Activated naive CD8-positive, alpha-beta T cell treated with anti-CD3 and anti-CD28 coated beads for 36 hours (primary cell): ENCODE results near the gene PSMA7. TPM values are rescaled to one million over a fixed set of nuclear protein-coding genes. Genes with fewer than 3 reads are reported as not detected.
"Not testable (repeated sequence)": the region's sequence is repeated elsewhere in the genome, so short reads cannot be mapped to it uniquely, and the experiment has no call there.

Experiments
- DNase-seq: peaks from one replicate; pipeline ENCODE4 v3.0.0; 2021
- H3K27ac Mint-ChIP-seq: one replicate; pipeline ENCODE4 v1.8.0; 2022; ENCODE audit warnings: mild to moderate bottlenecking, moderate library complexity, mixed read lengths
- H3K27me3 Mint-ChIP-seq: one replicate; pipeline ENCODE4 v1.8.0; 2022; ENCODE audit warnings: mild to moderate bottlenecking, mixed read lengths
- H3K36me3 Mint-ChIP-seq: one replicate; pipeline ENCODE4 v1.8.0; 2021; ENCODE audit warnings: mild to moderate bottlenecking, mixed read lengths
- H3K4me1 Mint-ChIP-seq: one replicate; pipeline ENCODE4 v1.8.0; 2021; ENCODE audit warnings: mixed read lengths
- H3K4me3 Mint-ChIP-seq: one replicate; pipeline ENCODE4 v1.8.0; 2022; ENCODE audit warnings: mild to moderate bottlenecking, moderate library complexity, mixed read lengths
- H3K9me3 Mint-ChIP-seq: one replicate; pipeline ENCODE4 v1.8.0; 2022; ENCODE audit warnings: mixed read lengths
- total RNA-seq, 2 experiments: library from RNA; stranded (reverse); gene quantifications; one replicate each; pipeline ENCODE4 v1.2.3, GENCODE V29; 2021

PSMA7 gene
- total RNA-seq, 2 experiments from 2014 or later = 362 to 367 TPM

DNA sequence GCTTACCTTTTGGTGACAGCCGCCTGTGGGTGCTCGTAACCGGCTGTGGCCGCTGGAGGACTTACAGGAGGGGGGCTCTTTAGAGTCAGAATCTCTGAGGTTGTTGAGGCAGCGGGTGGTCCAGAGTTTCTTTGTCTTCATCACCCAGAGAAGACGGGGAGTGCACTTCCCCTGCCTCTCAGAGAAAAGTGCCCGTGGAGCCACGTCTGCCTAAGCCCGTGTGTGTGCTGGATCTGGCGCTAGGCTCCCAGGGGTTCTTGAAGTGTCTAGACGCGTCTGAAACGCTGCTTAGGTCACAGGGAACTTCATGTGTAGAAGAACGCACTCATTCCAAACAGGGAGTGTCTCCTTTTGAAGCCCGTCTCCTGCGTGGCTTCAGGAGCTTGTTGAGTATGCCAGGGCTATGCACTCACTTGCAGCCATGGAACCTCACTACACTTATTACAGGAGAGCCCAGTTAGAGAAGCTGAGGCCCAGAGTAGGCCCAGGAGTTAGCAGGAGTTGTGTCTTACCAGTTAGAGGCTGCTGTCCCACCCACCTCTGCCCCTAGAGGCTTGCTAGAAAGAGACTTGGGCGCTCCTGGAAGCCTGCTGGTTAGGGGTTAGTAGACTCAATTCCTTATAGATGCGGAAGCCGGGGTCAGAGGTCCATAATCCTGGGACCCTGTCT lies 19.6 kb downstream of the PSMA7 start:
- H3K27me3 Mint-ChIP-seq = no peaks in the 10 kb centered on the region
- no peak for DNase-seq
- peaks cover 40% of the 10 kb centered on the region for H3K4me1 Mint-ChIP-seq
- H3K36me3 Mint-ChIP-seq = peaks cover 21% of the 10 kb centered on the region
- peak overlapping the region; percentile 78 for H3K4me3 Mint-ChIP-seq
- H3K27ac Mint-ChIP-seq = no peak overlapping the region
- peaks cover 3% of the 10 kb centered on the region for H3K9me3 Mint-ChIP-seq

DNA sequence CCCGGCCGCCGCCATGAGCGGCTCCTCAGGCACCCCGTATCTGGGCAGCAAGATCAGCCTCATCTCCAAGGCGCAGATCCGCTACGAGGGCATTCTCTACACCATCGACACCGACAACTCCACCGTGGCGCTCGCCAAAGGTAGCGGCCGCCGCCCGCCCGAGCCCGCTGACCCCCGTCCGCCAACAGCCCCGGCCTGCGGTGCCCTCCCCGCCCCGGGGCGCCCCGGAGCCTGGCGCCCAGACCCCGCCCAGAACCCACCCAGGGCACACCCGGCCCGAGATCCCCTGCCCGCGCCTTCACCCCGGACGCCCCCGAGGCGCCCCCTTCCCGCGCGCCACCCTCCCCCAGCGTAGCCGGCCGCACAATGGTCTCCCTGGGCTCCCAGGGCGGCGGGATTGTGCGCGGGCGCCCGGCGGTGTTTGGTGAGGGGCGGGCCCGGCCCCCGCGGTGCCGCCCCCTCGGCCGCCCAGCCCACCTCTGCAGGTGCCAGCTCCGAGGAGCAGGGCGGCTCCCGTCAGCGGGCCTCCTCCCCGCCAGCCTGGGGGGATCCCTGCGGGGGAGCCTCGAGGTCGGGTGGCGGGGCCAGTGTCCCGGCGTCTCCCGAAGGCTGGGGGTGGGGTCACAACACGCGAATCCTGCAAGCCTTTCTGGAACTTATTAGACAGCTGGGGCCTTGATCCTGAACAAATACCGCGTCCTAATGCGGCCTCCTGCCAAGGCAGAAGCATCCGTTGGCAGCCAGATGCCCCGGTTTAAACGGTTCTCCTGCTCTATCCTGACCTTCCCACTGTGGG lies 20.3 kb downstream of the PSMA7 start:
- peaks cover 40% of the 10 kb centered on the region for H3K4me1 Mint-ChIP-seq
- peaks cover 3% of the 10 kb centered on the region for H3K9me3 Mint-ChIP-seq
- no peaks in the 10 kb centered on the region for H3K27me3 Mint-ChIP-seq
- DNase-seq = peak; percentile 61
- H3K4me3 Mint-ChIP-seq = peak overlapping the region; percentile 78
- H3K27ac Mint-ChIP-seq = no peak overlapping the region
- H3K36me3 Mint-ChIP-seq = peaks cover 21% of the 10 kb centered on the region

DNA sequence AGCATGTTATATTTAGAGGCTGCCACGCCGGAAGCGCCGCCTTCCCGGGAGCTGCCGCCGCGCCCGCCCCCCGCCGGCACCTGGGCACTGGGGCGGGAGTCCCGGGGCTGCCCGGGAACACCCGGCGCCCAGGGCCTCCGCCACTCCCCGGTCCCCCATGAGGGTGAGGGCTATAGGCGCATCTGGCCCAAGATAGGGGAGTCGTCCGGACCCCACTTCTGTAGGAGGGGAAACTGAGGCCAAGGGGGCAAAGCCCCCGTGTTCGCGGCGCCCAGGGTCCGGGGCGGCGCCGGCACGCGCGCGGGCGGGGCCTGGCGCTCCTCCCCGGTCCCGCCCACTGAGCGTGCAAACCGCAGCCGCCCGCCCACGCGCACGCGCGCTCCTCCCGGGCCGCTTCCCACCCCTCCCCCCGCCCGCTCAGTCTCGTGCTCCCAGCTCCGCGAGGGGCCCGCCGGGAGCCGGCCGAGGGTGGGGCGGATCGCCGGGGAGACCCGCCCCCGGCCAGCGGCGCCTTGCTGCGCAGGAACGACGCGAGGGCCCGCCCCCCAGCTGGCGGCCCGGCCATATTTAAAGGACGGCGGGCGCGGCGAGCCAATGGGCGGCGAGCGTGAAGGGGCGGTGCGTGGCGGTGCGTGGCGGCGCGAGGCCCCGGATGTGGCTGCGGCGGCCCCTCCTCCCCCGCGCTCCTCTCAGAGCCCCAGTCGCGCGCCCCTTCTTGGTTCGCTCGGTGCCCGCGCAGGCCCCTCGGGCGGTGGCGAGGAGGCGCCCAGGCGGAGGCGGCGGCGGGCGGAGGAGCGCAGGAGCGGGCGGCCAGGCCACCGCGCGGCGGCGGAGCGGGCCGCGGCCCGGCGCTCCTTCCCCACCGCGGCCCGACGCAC lies 21.2 kb downstream of the PSMA7 start, which contains the start of gene LSM14B:
TSS of gene LSM14B (plus strand) at position 700 of the 878 bp plus-strand sequence. CDS start 192 bp downstream, outside the sequence.
- peak; percentile 99 for DNase-seq
- Mint-ChIP-seq H3K4me1 (peaks cover 42% of the 10 kb centered on the region), H3K27ac (peak within 1 kb of the TSS; percentile 97), H3K9me3 (peaks cover 3% of the 10 kb centered on the region), H3K36me3 (peaks cover 20% of the 10 kb centered on the region), H3K27me3 (no peaks in the 10 kb centered on the region), H3K4me3 (peak within 1 kb of the TSS; percentile 85)

DNA sequence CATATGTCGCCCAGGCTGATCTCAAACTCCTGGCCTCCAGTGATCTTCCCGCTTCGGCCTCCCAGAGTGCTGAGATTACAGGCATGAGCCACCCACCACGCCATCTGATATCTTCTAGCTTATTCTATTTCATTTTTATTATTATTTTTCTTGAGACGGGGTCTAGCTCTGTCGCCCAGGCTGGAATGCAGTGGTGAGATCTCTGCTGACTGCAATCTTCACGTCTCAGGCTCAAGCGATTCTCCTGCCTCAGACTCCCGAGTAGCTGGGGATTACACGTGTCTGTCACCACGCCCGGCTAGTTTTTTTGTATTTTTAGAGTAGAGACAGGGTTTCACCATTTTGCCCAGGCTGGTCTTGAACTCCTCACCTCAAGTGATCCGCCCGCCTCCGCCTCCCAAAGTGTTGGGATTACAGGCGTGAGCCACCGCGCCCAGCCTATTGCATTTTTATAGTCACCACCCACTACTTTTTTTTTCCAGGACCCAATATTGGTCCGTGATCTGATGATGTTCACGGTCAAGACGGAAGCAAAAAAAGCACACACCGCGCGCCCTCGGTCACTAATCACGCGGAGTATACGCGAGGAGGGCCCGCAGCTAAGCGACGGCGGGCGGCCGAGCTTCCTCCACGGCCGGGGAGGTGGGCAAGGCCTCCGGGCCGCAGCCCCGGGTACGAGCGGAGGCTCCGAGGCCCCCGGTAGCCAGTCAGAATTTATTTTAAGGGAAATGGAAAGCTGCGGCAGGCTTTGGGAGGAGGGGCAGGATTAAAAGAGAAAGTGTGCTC lies 22.0 kb downstream of the PSMA7 start:
- Mint-ChIP-seq H3K27ac (peak overlapping the region; percentile 97), H3K27me3 (no peaks in the 10 kb centered on the region), H3K9me3 (peaks cover 3% of the 10 kb centered on the region), H3K4me3 (peak overlapping the region; percentile 85), H3K4me1 (peaks cover 38% of the 10 kb centered on the region), H3K36me3 (peaks cover 18% of the 10 kb centered on the region)
- DNase-seq = no peak

DNA sequence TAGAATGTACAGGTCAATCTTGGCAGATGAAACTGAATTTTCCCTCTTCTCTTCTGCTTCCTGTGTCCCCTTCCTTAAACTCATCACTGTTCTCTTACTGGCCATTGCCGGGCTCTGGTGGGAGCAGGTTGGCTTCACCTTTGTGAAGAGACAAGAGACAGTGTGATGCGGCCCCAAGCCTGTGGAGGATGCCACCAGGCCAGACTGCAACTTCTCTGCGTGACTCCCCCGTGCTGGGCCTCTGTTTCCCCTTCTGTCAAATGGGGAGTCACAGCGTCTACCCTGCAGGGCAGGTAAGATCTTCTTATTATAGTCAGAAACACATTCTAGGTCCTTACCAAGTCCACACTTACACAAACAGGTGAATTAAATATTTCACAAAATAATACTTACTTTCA lies 22.8 kb downstream of the PSMA7 start:
- Mint-ChIP-seq H3K9me3 (peaks cover 7% of the 10 kb centered on the region), H3K27me3 (no peaks in the 10 kb centered on the region), H3K27ac (no peak overlapping the region), H3K4me3 (peak overlapping the region; percentile 22), H3K36me3 (peaks cover 18% of the 10 kb centered on the region), H3K4me1 (peaks cover 40% of the 10 kb centered on the region)
- DNase-seq = no peak

DNA sequence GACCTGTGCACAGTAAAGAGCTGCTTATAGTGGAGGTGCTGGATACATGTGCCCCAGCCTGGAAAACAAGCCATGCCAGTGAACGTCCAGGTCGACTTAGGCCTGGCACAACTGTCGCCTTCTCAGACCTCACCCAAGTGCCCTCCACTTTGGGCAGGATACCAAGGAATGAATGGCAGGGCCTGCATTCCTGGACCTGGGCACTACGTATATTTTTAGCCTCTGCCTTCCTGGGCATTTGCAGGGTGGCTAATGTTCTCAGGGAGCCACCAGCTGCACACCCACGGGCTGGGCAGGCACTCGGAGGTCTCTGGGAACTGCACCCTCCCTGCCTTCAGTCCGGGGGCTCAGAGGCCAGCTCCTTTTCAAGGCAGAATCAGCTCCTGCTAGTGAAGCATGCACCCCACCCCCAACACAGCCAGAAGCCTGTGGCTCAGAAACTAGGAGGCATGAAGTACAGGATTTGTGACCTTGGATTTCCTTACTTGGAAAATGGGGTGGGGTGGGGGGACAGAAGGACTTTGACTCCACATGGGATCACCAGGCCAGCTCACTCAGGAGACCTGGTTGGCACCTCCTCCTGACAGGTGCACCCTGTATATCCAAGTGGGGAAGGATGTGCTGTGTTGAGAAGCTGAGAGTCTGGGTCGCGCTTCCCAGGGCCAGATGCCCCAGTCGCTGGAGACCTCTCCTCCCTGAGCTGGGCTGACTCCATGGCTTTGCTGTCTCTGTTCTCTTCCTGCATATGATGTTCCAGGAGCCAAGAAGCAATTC lies 23.4 kb downstream of the PSMA7 start:
- no peaks in the 10 kb centered on the region for H3K27me3 Mint-ChIP-seq
- H3K36me3 Mint-ChIP-seq = peaks cover 14% of the 10 kb centered on the region
- no peak overlapping the region for H3K27ac Mint-ChIP-seq
- no peak overlapping the region for H3K4me3 Mint-ChIP-seq
- peaks cover 36% of the 10 kb centered on the region for H3K4me1 Mint-ChIP-seq
- H3K9me3 Mint-ChIP-seq = peaks cover 11% of the 10 kb centered on the region
- no peak for DNase-seq

DNA sequence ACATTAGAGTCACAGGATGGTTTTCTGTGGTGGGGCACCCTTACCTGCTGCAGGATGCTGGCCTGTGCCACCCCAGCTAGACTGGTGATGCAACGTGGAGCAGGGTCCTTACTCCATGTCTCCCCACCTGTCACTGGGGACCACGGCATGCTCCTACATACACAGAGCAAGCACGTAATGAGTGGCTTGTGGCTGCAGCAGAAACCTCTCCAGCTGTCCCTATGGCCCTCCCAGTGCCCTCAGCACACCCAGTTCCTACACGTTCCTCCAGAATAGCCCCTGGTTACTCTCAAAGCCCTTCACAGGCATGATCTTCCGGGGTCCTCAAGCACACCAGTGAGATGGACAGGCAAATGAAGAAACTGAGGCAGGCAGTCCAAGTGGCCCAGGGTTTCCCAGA lies 24.1 kb downstream of the PSMA7 start:
- Mint-ChIP-seq H3K27me3 (no peaks in the 10 kb centered on the region), H3K4me1 (peaks cover 29% of the 10 kb centered on the region), H3K36me3 (peaks cover 10% of the 10 kb centered on the region), H3K9me3 (peaks cover 11% of the 10 kb centered on the region), H3K27ac (no peak overlapping the region), H3K4me3 (no peak overlapping the region)
- no peak for DNase-seq

DNA sequence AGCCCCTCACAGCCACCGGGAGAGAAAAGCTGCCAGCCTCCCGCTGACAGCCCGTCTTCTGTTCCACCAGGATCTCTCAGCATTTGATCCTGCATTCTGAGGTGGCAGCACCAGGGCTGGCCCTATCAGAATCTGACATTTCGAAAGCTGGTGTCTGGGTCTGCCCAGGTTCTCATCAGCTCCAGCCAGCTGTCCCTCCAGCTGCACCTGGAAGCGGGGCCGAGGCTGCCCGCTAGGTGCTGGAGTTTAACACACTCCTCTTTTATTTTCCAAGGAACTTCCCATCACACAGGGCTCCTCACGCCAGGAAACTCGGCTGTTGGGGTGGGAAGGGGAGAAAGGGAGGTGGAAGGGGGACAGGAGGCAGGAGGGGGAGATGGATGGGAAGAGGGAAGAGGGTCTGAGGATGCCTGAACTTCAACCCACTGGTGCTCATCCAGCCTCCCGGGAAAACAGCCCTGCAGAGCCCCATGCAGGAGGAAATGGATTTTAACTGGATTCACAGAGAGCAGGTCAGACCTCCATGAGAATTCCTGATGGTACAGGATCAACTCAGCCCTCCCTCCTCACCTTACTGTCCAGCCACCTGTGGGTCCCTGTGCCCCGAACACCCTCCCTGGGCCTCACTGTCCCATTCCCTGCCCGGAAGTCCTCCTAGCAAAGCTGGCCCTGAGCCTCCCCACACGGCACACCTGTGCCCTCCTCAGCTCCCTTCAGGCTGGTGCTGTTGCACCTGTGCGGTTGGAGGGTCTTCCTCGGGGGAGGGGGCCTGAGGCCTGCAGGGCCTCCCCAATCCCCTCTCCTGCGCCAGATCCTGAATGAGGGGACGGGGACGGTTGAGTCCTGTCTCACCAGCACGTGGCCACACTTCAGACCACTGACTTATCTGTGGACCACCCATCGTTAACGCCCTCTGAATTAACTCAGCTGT lies 24.8 kb downstream of the PSMA7 start:
- Mint-ChIP-seq H3K4me1 (peaks cover 23% of the 10 kb centered on the region), H3K4me3 (no peak overlapping the region), H3K27ac (no peak overlapping the region), H3K9me3 (peaks cover 16% of the 10 kb centered on the region), H3K36me3 (peaks cover 10% of the 10 kb centered on the region), H3K27me3 (no peaks in the 10 kb centered on the region)
- no peak for DNase-seq

DNA sequence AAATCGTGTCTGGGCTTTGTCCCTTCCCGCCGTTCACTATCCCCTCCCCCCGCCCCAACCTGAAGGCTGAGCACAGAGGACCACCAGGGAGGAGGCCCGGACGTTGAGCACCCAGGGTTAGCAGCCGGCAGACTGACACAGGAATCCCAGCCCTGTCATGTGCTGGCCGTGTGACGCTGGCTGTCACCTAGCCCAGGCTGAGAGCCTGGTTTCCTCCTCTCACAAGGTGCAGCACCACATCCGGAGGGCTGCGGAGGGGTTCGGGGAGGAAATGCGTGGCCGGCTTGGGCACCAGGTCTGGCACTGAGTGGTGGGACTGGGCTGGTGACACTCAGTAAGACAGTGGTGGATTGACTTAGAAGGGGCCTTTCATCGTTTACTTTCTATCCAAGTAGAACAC lies 25.5 kb downstream of the PSMA7 start:
- DNase-seq = peak; percentile 65
- Mint-ChIP-seq H3K4me1 (peaks cover 21% of the 10 kb centered on the region), H3K36me3 (peaks cover 10% of the 10 kb centered on the region), H3K27ac (no peak overlapping the region), H3K9me3 (peaks cover 21% of the 10 kb centered on the region), H3K4me3 (no peak overlapping the region), H3K27me3 (no peaks in the 10 kb centered on the region)

DNA sequence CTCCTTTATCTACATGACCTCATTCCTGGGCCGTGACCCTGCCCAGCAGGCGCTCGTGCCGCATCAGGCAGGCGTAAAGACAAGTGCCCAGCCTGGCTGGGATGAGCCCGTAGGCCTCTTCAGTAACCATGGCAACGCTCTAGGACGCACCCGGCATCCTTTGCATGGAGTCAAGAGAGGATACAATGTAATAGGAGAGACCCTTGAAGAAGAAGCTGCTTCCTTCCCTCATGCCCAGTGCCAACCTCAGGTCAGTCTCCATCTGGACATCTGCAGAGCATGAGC lies 25.9 kb downstream of the PSMA7 start:
- H3K4me3 Mint-ChIP-seq = no peak overlapping the region
- H3K27ac Mint-ChIP-seq = no peak overlapping the region
- H3K4me1 Mint-ChIP-seq = peaks cover 21% of the 10 kb centered on the region

DNA sequence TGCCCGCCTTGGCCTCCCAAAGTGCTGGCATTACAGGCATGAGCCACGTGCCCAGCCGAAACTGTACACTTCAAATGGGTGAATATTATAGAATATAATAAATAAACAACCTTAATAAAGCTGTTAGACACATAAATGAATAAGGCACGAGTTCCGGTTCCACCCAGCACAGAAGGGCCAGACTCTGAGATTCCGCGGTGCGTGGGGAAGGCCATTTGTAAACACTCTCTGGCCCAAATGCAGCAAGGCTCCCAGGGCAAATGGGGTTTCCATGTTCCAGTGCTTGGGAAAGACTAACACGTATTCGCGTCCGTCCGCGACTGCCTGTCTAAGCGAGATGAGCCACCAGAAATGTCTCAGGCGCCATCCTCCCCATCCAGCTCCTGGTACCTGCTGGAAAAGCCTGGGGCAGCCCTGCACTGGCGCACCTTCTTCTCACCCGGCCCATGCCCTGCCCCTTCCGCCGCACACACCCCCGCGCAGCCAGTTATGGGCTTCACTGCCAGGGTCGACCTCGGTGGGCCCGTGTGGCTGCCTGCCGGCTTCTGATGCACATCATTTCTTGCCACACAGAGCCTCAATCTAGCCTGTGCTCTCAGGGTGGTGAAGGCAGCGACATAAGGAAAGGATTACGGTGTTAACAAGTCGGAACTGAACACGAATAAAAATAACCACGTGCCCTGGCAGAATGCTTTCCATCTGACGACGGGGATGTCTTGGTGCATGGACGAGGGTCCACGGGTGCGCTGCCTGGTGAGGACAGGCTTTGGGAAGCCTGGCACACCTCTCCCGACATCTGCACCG lies 26.4 kb downstream of the PSMA7 start:
- Mint-ChIP-seq H3K4me3 (no peak overlapping the region), H3K36me3 (peaks cover 10% of the 10 kb centered on the region), H3K27me3 (no peaks in the 10 kb centered on the region), H3K27ac (no peak overlapping the region), H3K4me1 (peaks cover 21% of the 10 kb centered on the region), H3K9me3 (peaks cover 25% of the 10 kb centered on the region)
- DNase-seq = no peak

More for the DNA sequence above, 25.9 kb downstream of the PSMA7 start:
- Mint-ChIP-seq H3K36me3 (peaks cover 10% of the 10 kb centered on the region), H3K27me3 (no peaks in the 10 kb centered on the region), H3K9me3 (peaks cover 23% of the 10 kb centered on the region)
- no peak for DNase-seq

DNA sequence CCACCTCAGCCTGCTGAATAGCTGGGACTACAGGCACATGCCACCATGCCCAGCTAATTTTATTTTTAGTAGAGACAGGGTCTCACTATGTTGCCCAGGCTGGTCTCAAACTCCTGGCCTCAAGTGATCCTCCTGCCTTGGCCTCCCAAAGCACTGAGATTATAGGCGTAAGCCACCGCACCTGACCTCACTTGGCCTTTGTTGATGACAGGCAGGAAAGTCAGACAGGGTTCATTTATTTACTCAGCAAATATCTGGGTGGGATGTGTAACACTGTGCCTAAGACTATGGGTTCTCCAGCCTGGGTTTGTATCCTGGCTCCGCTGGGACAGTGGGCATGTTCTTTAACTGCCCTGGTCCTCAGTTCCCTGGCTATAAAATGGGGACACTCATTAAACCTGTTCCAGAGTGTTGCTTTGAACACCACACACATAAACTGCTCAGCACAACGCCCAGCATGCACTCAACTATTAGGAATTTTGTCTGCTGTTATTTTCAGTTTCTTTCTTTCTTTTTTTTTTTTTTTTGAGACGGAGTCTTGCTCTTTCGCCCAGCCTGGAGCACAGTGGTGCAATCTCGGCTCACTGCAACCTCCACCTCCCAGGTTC lies 27.3 kb downstream of the PSMA7 start:
- not testable (repeated sequence) for H3K27ac Mint-ChIP-seq, DNase-seq, H3K27me3 Mint-ChIP-seq, H3K4me3 Mint-ChIP-seq
- H3K4me1 Mint-ChIP-seq = peaks cover 18% of the 10 kb centered on the region
- peaks cover 13% of the 10 kb centered on the region for H3K36me3 Mint-ChIP-seq
- peaks cover 27% of the 10 kb centered on the region for H3K9me3 Mint-ChIP-seq
